HG02943 (cell line): Measurements from ENCODE around the gene AK6.
"Not testable (repeated sequence)": the region's sequence is repeated elsewhere in the genome, so short reads cannot be mapped to it uniquely, and the experiment has no call there.

ENCODE experiments used
- ATAC-seq: cut with Tn5 transposase; IDR thresholded peaks from one replicate; pipeline ENCODE4 v1.9.1; 2021; ENCODE audit warnings: mild to moderate bottlenecking, low read depth, moderate library complexity; ENCODE audit not compliant: unreplicated experiment

Gene AK6

DNA sequence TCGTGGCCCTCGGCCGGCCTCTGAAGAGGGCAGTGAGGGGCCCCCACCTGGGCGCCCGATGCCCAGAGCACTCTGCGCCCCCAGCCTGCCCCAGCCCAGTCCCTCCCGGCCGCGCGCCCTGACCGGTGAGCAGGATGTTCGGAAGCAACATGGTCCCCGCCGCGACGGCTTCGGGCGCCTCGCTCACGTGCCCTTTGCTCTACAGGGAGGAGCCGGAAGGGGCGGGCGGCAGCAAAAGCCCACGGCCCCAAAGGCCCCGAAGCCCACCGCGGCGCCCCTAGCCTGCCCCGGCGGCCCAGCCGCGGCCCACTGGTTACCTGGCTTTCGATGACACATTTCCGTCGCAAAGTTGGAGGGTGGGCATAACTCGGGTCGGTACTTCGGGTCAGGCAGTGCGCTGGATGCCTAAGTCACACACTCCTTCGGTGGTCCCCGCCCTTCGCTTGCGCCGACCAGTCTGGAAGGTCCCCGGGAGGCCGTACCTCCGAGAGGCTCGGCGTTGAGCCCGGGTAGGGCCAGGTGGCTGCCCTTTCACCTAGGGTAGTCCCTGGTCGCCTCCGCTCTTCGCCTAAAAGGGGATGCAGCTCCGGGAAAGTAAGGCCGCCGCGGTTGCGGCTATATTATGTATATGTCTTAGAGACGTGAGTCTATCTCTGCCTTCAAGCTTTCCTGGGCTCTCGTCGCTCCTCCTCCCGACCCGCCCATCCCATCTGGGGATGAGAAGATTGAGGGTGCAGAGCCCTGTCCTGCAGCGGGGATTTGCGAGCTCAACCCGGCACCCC lies at the start of gene AK6, which contains the start of the genes RAD17 and TAF9:
Gene AK6 (minus strand): TSS at position 181 of the 782 bp plus-strand sequence. CDS start 30 bp downstream, at position 151.
Gene RAD17 (plus strand): TSS at position 479 of the 782 bp plus-strand sequence. CDS start 2,391 bp downstream, outside the sequence.
Gene TAF9 (minus strand): TSS at position 181 of the 782 bp plus-strand sequence. CDS start 3,783 bp downstream, outside the sequence.
- peak; percentile 93 for ATAC-seq

DNA sequence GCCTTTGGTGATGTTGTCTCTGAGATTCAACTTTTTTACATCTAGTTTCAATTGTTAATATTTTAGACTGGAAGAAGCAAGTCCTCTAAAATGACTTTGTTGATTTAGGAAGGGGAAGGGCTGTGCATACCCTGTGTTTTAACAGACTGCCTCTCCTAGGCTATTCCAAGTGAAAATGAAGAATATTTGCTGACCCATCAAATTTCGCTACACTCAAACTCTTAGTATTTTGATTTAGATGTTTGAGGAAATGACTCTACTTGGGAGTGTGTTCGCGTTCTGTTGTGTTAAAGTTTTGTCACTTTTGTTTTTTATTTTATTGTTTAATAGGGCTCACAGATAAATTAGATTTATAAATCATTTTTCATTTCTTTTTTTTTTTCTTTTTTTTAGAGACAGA lies 49.2 kb upstream of the AK6 start:
- no peak for ATAC-seq

DNA sequence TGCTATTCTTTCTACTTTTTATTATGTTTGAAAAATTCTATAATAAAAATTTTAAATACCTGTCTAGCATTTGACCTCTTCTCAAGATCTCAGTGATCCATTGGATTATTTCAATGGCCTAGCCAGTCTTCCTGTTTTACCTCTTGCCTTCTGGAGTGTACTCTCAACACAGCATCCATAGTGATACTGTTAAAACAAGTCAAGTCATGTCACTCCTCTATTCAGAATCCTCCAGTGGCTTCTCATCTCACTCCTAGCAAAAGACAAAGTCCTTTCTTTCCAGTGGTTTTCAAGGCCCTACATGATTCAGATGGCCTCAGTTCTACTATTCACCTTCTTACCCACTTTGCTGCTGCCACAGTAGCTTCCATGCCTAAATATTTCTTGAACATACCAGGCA lies 47.4 kb upstream of the AK6 start:
- ATAC-seq, result no peak

DNA sequence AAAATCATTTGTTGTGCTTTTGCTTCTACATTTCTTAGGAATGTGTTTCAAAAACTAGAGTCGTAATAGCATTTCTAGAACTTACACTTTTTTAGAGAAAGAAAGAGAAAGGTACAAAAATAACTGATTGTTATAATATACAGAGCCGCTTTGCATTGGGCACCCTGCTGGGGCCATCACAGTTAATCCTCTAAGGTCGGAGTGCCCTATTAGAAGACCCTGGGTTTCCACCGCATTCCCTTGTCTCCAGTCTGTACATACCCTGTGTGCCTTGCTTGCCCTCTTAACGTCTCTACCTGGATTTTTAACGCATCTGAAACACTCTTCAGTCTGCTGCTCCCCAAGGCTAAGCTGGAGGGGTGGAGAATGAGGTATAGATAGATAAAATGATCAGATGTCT lies 46.9 kb upstream of the AK6 start:
- no peak for ATAC-seq

DNA sequence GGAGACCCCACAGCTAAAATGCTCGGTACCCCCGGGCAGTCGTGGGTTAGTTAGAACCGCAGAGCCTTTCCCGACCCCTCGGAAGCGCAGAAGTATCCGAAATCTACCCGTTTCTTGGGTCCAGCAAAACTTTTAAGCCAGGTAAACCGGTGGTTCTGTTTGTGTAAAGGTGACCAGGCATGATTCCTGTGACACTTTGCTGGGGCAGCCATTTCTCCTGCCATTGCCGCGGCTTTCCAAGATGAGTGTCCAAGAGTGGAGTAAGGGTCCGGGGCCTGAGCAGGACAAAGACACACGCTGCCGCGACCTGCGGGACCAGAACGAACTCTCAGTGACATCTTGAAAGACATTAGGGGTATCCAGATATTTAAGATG lies 46.3 kb upstream of the AK6 start:
- ATAC-seq, result no peak

DNA sequence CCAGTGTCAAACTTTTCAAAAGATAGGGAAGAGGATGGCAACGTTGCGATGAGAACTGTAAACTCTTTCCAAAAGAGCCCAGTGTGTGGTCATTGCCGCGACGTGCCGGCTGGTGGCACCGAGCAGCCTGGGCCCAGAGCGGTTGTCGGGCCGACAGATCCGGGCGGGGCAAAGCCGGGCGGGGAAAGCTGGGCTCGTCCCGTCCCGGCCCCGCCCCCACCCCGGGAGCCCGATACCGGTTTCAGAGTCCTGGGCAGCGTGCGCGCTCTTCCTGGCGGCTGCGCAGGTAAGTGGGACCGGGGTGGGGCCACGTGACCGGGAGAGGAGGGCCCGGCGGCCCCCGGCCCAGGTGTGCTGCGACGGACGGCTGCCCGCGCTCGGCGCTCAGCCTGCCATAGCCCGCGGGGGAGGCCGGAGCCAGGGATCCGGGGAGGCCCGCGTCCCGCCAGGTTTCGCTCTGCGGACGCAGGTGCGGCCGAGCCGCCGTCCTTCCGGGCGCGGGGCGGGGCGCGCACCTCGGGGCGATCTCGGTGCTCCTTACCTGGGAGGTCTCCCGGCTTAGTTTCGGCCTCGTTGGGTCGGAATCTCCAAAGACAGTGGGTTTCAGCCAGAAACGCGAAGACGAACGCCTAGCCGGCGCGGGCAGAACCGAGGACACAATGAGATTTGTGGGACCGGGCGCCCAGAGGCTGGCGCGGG lies 45.7 kb upstream of the AK6 start, which contains the start of gene MARVELD2:
Gene MARVELD2 (plus strand): TSS at position 232 of the 699 bp plus-strand sequence. CDS start 4,270 bp downstream, outside the sequence.
- ATAC-seq, result peak; percentile 74

DNA sequence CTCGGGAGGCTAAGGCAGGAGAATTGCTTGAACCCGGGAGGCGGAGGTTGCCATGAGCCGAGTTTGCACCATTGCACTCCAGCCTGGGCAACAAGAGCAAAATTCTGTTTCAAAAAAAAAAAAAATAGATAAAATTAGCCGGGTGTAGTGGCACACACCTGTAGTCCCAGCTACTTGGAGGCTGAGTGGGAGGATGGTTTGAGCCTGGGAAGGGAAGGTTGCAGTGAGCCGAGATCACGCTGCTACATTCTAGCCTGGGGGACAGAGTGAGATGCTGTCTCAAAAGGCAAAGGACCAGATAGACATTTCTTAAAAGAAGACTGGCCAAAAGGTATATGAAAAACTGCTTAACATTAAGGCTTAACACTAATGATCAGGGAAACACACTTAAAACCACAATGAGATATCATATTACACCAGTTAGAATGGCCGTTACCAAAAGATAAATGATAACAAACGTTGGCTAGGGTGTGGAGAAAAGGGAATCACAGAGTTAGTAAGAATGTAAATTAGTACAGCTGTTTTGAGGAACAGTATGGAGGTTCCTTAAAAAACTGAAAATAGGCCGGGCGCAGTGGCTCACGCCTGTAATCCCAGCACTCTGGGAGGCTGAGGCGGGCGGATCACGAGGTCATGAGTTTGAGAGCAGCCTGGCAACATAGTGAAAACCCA lies 35.5 kb upstream of the AK6 start:
- no peak for ATAC-seq

DNA sequence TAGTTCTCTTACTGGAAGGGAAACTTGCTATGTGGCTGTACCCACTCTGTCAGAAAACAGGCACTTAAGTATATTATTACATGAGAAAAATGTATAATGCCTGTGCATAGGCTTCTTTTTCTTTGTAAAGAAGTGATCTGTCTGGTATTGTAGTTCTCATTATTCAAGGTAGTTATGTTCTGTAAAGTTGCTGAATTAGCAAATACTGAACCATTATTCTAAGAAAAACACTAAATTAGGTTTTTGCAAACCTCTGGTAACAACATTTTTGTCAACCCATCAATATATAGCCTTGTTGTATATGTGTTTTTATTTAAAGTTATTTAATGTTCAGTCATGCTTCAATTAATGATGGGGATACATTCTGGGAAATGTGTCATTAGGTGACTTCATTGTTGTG lies 9.1 kb upstream of the AK6 start:
- no peak for ATAC-seq

DNA sequence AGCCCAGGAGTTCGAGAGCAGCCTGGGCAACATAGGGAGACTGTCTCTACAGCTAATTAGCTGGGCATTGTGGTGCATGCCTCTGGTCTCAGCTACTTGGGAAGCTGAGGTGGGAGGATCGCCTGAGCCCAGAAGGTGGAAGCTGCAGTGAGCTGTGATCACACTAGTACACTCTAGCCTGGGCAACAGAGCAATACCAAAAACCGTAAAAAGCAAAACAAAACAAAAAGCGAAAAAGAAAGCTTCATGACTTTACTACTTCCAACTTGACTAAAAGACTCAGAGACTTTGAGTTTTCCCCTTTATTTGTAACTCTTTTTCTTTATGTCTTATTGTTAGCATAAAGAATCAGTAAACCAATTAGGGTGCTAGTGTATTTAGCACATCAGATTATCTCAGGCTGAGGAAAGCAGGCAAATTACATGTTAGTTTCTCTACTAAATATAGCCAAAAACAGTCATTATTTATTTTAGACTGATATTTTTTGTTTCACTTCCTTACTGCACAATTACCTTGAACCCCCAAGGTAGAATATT lies 5.7 kb upstream of the AK6 start:
- no peak for ATAC-seq

DNA sequence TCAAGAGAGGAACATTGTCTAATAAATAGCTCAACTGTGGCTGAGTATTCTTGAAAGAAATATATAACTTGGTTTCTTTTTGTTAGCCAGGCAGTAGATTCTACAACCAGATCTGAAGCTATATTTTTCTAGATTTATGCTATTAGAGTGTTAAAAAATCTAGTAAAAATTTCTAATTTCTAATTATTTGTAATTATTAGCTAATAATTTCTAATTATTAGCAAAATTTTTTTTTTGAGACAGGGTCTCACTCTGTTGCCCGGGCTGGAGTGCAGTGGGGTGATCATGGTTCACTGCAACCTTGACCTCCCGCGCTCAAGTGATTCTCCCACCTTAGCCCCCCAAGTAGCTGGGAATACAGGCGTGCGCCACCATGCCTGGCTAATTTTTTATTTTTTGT lies 3.1 kb upstream of the AK6 start:
- ATAC-seq, result no peak

DNA sequence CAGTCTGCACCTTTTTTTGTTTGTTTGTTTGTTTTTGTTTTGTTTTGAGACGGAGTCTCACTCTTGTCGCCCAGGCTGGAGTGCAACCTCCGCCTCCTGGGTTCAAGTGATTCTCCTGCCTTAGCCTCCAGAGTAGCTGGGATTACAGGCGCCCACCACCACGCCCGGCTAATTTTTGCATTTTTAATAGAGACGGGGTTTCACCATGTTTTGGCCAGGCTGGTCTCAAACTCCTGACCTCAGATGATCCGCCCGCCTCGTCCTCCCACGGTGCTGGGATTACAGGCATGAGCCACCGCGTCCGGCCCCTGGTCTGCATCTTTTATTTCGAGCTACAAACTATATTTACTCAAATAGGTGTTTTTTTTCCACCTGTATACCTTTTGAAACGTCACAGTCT lies 1.0 kb upstream of the AK6 start:
- ATAC-seq, result not testable (repeated sequence)

DNA sequence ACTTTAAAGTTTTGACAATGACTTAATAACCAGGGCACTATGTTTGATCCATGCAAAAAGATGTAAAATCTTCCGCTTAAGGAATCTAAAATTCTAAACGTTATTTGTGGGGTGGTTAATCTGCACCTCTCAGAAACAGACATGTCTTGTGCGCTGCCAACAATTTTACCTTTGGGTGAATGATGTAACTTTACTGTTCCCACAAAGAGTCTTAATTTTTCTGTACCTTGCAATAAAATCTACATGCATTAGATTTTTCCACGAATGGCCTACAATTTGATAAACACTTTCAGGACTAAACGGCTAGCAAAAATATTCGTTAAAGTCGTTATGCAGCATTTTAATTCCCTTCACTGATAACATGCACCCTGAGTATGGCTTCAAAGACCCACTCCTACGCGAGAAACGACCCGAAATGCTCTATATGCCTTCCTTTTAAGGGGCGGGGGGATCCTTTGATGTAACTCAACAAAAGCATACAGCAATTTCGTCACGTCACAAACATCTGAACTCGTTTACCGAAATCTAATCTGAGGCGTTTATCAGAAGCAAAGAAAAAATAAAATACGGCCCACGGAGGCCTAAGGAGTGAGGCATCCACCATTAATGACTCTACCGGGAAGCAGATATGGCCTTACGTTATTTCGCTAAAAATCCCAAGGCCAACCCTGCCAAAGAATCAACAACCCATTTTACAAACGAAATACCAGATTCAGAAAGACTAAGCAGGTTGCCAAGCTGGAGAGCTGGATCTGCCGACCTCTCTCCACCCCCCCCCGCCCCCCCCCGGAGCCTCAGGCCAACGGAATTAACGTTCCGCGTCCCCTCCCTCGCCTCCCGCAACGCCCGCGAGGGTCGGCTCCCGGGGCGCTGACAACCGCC lies 621 bp downstream of the AK6 start:
- no peak for ATAC-seq

DNA sequence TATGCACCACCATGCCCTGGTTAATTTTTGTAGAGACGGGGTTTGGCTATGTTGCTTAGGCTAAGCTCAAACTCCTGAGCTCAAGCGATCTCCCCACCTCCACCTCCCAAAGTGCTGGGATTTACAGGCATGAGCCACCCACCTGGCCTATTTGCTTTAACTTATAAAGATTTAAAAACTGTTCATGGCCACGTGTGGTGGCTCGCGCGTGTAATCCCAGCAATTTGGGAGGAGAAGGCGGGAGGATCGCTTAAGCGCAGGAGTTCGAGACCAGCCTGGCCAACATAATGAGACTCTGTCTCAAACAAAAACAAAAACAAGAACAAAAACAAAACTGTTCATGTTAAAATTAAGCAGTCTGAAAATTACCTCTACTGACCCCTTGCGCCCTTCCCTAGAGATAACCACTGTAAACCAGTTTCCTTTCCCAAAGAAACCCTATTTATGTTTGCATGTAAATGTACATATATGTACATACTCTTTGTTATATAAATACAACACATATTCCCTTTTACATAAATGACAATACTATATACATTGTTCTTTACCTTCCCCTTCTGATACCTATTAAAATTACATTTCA lies 1.5 kb downstream of the AK6 start:
- ATAC-seq, result no peak

DNA sequence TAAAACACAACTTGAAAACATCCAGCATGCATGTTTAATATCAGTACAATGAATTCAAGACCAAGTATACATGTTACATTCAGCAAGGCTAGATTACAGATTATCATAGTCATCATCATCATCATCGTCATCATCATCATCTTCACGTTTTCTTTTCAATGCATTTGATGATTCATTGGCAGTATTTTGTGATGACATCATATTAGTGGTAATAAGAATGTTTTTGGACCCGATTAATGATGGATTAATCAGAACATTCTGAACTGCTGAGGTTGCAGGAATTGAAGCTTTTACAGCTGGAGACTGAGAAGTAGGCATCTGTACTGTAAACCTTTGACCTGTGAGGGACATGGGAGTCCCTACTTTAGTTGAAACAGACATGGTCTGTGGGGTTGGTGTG lies 4.5 kb downstream of the AK6 start:
- ATAC-seq, result no peak

DNA sequence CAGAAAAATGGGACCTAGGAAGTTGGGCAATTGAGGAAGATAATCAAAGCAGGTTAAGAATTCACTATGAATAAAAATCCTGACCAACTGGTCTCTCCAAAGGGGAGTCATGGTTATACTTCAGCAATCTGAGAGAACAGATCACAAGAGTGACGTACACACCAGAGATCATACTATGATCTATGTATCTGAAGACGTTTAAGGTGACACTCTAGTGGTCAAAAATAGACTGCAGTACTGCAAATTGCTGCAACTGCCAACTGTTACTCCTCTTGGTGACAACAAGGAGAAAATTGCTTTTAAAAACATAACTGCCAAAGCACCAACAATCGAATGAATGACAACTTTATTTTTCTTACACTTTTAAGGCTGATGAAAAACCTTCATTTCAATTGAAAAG lies 4.9 kb downstream of the AK6 start:
- ATAC-seq, result no peak

DNA sequence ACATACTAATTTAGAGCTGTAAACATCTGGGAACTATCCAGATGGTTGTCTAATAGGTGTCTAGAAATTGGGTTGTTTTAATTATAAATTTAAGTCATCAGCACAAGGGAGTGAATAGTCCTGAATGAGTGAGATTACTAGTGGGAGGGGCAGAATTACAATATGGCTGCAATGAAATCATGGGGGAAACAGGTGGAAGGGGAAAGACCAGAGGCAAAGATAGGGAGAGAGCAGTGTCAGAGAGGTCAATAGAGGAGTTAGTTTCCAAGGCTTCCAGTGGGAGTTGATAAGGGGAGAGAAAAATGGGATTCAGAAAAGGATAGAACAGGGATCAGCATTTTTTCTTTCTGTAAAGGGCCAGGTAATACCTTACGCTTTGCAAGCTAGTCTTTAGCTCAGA lies 8.9 kb downstream of the AK6 start:
- no peak for ATAC-seq

DNA sequence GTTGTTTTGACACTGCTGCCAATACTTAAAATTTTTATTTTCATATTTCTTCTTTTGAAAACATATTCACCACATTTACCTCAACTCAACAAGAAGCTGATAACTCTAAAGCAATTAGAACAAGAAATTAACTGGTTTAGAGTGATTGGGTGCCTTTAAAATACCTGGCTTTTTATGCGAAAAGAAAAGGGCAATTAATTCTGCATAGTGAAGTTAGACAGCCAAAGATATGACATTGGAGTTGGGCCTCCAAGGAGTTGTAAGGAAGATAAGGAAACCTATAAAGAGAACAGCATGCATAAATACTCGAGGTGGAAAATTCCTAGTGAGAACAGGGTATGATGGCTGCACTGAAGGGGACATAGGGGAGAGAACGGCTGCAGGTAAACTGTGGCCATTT lies 9.6 kb downstream of the AK6 start:
- ATAC-seq, result no peak

DNA sequence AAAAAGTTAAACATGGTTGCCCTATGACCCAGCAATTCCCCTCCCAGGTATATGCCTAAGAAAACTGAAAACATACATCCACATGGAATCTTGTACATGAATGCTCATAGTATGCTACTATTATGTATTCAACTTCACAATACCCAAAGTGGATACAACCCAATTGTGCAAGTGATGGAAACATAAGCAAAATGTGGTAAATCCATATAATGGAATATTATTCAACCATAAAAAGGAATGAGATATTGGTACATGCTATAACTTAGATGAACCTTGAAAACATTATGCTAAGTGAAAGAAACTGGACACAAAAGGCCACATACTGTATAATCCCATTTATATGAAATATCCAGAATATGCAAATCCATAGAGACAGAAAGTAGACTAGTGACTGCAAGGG lies 18.7 kb downstream of the AK6 start:
- ATAC-seq, result no peak

DNA sequence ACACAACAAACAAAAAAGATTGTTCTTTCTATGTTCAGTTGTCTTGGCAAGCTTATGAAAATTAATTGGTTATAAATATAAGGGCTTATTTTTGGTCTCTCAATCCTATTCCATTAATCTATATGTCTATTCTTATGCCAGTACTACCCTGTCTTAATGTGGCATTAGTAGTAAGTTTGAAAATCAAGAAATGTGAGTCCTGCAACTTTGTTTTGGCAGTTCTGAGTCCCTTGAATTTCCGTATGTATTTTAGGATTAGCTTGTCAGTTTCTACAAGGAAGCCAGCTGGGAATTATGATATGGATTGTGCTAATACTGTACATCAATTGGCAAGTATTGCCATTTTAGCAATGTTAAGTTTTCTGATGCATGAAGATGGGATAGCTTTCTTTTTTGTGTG lies 26.2 kb downstream of the AK6 start:
- ATAC-seq, result no peak
